HepG2 (cell line): ENCODE data around the gene CREB3. TPM values are rescaled to one million over a fixed set of nuclear protein-coding genes. Genes with fewer than 3 reads are reported as not detected.
A peak's percentile ranks its signal among the peaks of the same experiment; 100 is the strongest.

Experiments used
- AKAP8 ChIP-seq: sonication (generic); formaldehyde crosslinking; IDR thresholded peaks from 2 replicates; pipeline ENCODE4 v1.5.1; 2020; ENCODE audit warnings: mild to moderate bottlenecking, missing genetic modification reagents
- EHMT2 ChIP-seq: fragments of 200-600 bp; sonication (generic); IDR thresholded peaks from 2 replicates; pipeline ENCODE4 v1.7.0; 2017; ENCODE audit warnings: antibody characterized with exemption, low read depth, low read length, borderline replicate concordance
- HNF1B ChIP-seq: sonication (generic); formaldehyde crosslinking; IDR thresholded peaks from 2 replicates; pipeline ENCODE4 v1.5.1; 2020; ENCODE audit warnings: mild to moderate bottlenecking, moderate library complexity, missing genetic modification reagents
- IKZF5 ChIP-seq: IDR thresholded peaks from 2 replicates; pipeline ENCODE4 v1.6.1; 2018; ENCODE audit warnings: missing genetic modification reagents, mild to moderate bottlenecking, missing compliant biosample characterization
- KDM2A ChIP-seq: sonication (generic); formaldehyde crosslinking; IDR thresholded peaks from 2 replicates; pipeline ENCODE4 v1.4.0; 2020; ENCODE audit warnings: low read depth, missing genetic modification reagents, borderline replicate concordance
- KMT2B ChIP-seq: IDR thresholded peaks from 2 replicates; pipeline ENCODE4 v1.6.1; 2016; ENCODE audit warnings: missing genetic modification reagents, missing compliant biosample characterization
- NFRKB ChIP-seq: fragments of 450-650 bp; IDR thresholded peaks from 2 replicates; pipeline ENCODE4 v1.6.1; 2017
- PHF8 ChIP-seq: sonication (generic); formaldehyde crosslinking; IDR thresholded peaks from 2 replicates; pipeline ENCODE4 v1.5.0; 2020; ENCODE audit warnings: missing genetic modification reagents
- SATB2 ChIP-seq: sonication (generic); formaldehyde crosslinking; IDR thresholded peaks from 2 replicates; pipeline ENCODE4 v1.5.0; 2020; ENCODE audit warnings: missing genetic modification reagents
- SRSF9 ChIP-seq: fragments of 200-400 bp; formaldehyde crosslinking; IDR thresholded peaks from 2 replicates; pipeline ENCODE4 v1.6.1; 2018; ENCODE audit warnings: borderline replicate concordance, mild to moderate bottlenecking, low read depth, low read length; ENCODE audit not compliant: insufficient read depth, poor library complexity, severe bottlenecking
- THAP8 ChIP-seq: sonication (generic); formaldehyde crosslinking; IDR thresholded peaks from 2 replicates; pipeline ENCODE4 v1.5.1; 2020; ENCODE audit warnings: missing genetic modification reagents, mild to moderate bottlenecking, borderline replicate concordance
- UBTF ChIP-seq: sonication (generic); formaldehyde crosslinking; IDR thresholded peaks from 2 replicates; pipeline ENCODE4 v1.4.0; 2020; ENCODE audit warnings: mild to moderate bottlenecking, missing genetic modification reagents
- ZNF253 ChIP-seq: sonication (generic); formaldehyde crosslinking; IDR thresholded peaks from 2 replicates; pipeline ENCODE4 v1.8.0; 2022; ENCODE audit warnings: mild to moderate bottlenecking, missing genetic modification reagents, borderline replicate concordance
- ZNF430 ChIP-seq: sonication (generic); formaldehyde crosslinking; IDR thresholded peaks from 2 replicates; pipeline ENCODE4 v1.9.0; 2021; ENCODE audit warnings: mild to moderate bottlenecking, missing genetic modification reagents
- ZNF609 ChIP-seq: sonication (generic); formaldehyde crosslinking; IDR thresholded peaks from 2 replicates; pipeline ENCODE4 v1.4.0; 2020; ENCODE audit warnings: mild to moderate bottlenecking, missing genetic modification reagents, borderline replicate concordance
- ZNF761 ChIP-seq: sonication (generic); formaldehyde crosslinking; conservative IDR thresholded peaks from 2 replicates; pipeline ENCODE4 v1.4.0; 2020; ENCODE audit warnings: mild to moderate bottlenecking, missing genetic modification reagents
- polyA plus RNA-seq, 8 experiments: library from polyadenylated mRNA; depleted of rRNA in 3 of 8; stranded (reverse) in 7 of 8; unstranded in 1 of 8; fragments of >200 nt; fragmentation: Illumina TruSeq in 4 of 8; extraction: Trizol in 4 of 8; gene quantifications; 2 replicates each; pipeline versions ENCODE4 v1.2.1 to v1.2.3, GENCODE V29; 2011 to 2016; ENCODE audit warnings: low read depth in 4 of 8, missing spikeins in 1 of 8, mixed read lengths in 1 of 8; ENCODE audit not compliant: insufficient read depth in 1 of 8
- total RNA-seq, 5 experiments: library from RNA; depleted of rRNA; stranded (reverse); fragments of >200 nt; fragmentation: Illumina TruSeq; extraction: Trizol; gene quantifications; 2 replicates each; pipeline ENCODE4 v1.2.3, GENCODE V29; 2016; ENCODE audit warnings: low read depth in 1 of 5

Gene CREB3
- total and polyA plus RNA-seq, 2 of the 13 experiments (the other 11 are each of a cell fraction or from before 2014, with no cell fraction given), result 11.1 to 34.2 TPM

GRCh38 chr9:35757226-35757891 is 24.9 kb downstream of the CREB3 start (continued):
- TF ChIP-seq ZNF609 (CRISPR knock-in tag) (no peak), ZNF761 (0 out of 2 replicates have a peak, but pooled peaks have one; percentile 15), UBTF (CRISPR knock-in tag) (peak; percentile 52; the same call in 1 of the 2 replicates), THAP8 (CRISPR knock-in tag) (0 out of 2 replicates have a peak, but pooled peaks have one; percentile 55), EHMT2 (no peak), KMT2B (CRISPR knock-in tag) (peak; percentile 5; the same call in 1 of the 2 replicates), PHF8 (CRISPR knock-in tag) (peak; percentile 71), KDM2A (peak; percentile 90; the same call in 1 of the 2 replicates), ZNF430 (CRISPR knock-in tag) (0 out of 2 replicates have a peak, but pooled peaks have one; percentile 22), AKAP8 (CRISPR knock-in tag) (peak; percentile 79), IKZF5 (peak; percentile 35; the same call in 1 of the 2 replicates), NFRKB (no peak), SRSF9 (no peak), SATB2 (no peak), ZNF253 (CRISPR knock-in tag) (no peak), HNF1B (CRISPR knock-in tag) (0 out of 2 replicates have a peak, but pooled peaks have one; percentile 13)
